ENCODE data around the gene CDHR2. TPM values are rescaled to one million over a fixed set of nuclear protein-coding genes. Genes with fewer than 3 reads are reported as not detected.

Gene CDHR2
- total and polyA plus RNA-seq, 2 donors (not counting 3 experiments of a cell fraction or from before 2014, with no cell fraction given), result not detected

DNA sequence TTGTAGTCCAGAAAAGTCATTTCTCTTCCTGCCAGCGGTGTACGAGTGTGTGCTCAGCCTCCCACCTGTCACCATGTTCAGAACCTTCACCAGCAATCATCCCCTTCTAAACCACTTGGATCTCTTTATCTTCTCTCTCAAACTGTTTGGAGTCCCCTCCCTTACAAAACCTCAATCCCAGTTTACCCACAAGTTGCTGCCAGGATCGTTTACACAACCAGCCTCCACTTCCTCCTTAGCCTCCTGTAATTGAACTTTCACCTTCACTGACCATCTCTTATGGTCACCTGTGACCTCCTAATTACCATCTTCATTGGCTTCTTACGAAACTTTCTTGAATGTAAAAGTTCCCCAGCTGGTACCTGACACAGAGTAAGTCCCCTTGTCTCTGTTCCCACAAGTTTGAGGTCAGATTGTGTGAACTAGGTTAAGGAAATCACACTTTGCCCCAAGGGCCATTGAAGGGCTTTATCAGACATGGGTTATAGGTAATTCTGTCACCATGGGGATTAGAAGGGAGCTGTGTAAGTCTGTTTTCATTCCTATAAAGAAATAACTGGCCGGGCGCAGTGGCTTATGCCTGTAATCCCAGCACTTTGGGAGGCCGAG is 32.0 kb upstream of the CDHR2 start:
- DNase-seq (ENCODE audit: low read depth, low spot score), result no peak
- dilution Hi-C loops (cut with MboI; ENCODE audit: extremely low pct_ligation_motif_present, low sequenced_read_pairs) (no loop called here), intact Hi-C loops (cut with micrococcal nuclease) (no loop called here)
- no peak overlapping the region for H2AFZ ChIP-seq (ENCODE audit: low read depth, low read length)
- H3K4me1 ChIP-seq (ENCODE audit: control insufficient read depth, extremely low read depth, insufficient read depth, low read length), result no peaks in the 10 kb centered on the region
- H3K4me3 ChIP-seq (replicated peaks in 1 of 3; ENCODE audit: insufficient read depth in 1 of 3, low read depth in 1 of 3, low read length in 3 of 3), result no peak overlapping the region
- H3K27me3 ChIP-seq (ENCODE audit: control insufficient read depth in 2 of 2, insufficient read depth in 2 of 2, low read length in 2 of 2), result no peaks in the 10 kb centered on the region
- no peaks in the 10 kb centered on the region for H4K20me1 ChIP-seq (replicated peaks; ENCODE audit: control insufficient read depth, extremely low read depth, insufficient read depth, low read length)
- TF ChIP-seq FOS (IDR thresholded peaks at IDR 0.05; ENCODE audit: borderline replicate concordance, insufficient read depth, low read length) (no peak), EZH2 (IDR thresholded peaks at IDR 0.05; ENCODE audit: borderline replicate concordance, low read depth, low read length, severe bottlenecking) (no peak), JUN (IDR thresholded peaks at IDR 0.05; ENCODE audit: borderline replicate concordance, insufficient read depth, insufficient read length, low read depth) (no peak), MYC (IDR thresholded peaks at IDR 0.05; ENCODE audit: low read depth, low read length) (no peak), GATA2 (IDR thresholded peaks at IDR 0.05; ENCODE audit: insufficient read depth, insufficient read length, low read depth, low read length) (no peak), POLR2A (IDR thresholded peaks at IDR 0.05; ENCODE audit: low read depth, low read length) (no peak), CTCF (IDR thresholded peaks at IDR 0.05; ENCODE audit: extremely low read depth in 1 of 2, insufficient read depth in 1 of 2, low read depth in 1 of 2, low read length in 2 of 2) (no peak), POLR2AphosphoS5 (IDR thresholded peaks at IDR 0.05; ENCODE audit: insufficient read depth, low read depth, low read length) (no peak)
- TF ChIP-seq, protein P1, sequence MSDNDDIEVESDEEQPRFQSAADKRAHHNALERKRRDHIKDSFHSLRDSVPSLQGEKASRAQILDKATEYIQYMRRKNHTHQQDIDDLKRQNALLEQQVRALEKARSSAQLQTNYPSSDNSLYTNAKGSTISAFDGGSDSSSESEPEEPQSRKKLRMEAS (IDR thresholded peaks at IDR 0.05; ENCODE audit: insufficient read depth, insufficient read length), result no peak
- no peaks in the 10 kb centered on the region for H3K79me2 ChIP-seq (ENCODE audit: control insufficient read depth, insufficient read depth, low read length)
- H3K9ac ChIP-seq (replicated peaks; ENCODE audit: extremely low read depth, insufficient read depth, low read length), result no peak overlapping the region
- no peak overlapping the region for H3K4me2 ChIP-seq (ENCODE audit: insufficient read depth, low read length)
- H3K9me1 ChIP-seq (replicated peaks; ENCODE audit: control insufficient read depth, extremely low read depth, insufficient read depth, low read length), result no peaks in the 10 kb centered on the region
- ChIA-PET POLR2A (no interaction called here), CTCF (interaction anchor here (1.4 kb wide), 1 partner anchor 69 kb away, joined by 3 read pairs; the partner anchor contains the start of gene FAF2)
- no peaks in the 10 kb centered on the region for H3K9me3 ChIP-seq (replicated peaks; ENCODE audit: control insufficient read depth, insufficient read depth, low read length)
- no peak overlapping the region for H3K27ac ChIP-seq (ENCODE audit: insufficient read depth, low read depth, low read length)
- BruUV-seq (replicated peaks), result no TSS peak
- H3K36me3 ChIP-seq (ENCODE audit: control insufficient read depth in 2 of 2, extremely low read depth in 1 of 2, insufficient read depth in 2 of 2, low read length in 2 of 2), result no peaks in the 10 kb centered on the region
- FAIRE-seq, result no peak

Data from endothelial cell of umbilical vein (primary cell).